K562 (cell line): ENCODE data around the gene ZCCHC3. TPM values are rescaled to one million over a fixed set of nuclear protein-coding genes. Genes with fewer than 3 reads are reported as not detected.

Experiments
- ATAC-seq: fragments of 200-7000 bp; cut with Tn5 transposase; 3 replicates; pipeline ENCODE4 v1.9.1; 2020; ENCODE audit warnings: moderate library complexity
- BruUV-seq: library from RNA; stranded (reverse); fragments of 400-500 nt; replicated peaks from 2 replicates; lab custom pipeline; 2021; lab: Mats Ljungman, UMichigan
- CTCF ChIA-PET: fragments of 300-600 bp; formaldehyde crosslinking; extraction: SDS; loops from one replicate; lab custom pipeline; 2021; ENCODE audit warnings: low intra/inter-chr PET ratio; lab: Yijun Ruan, JAX
- POLR2A ChIA-PET: fragments of 300-600, 350-650 bp; sonication (Branson Sonifier 250); formaldehyde crosslinking; extraction: SDS; loops from one replicate; lab custom pipeline; 2021; ENCODE audit warnings: antibody characterized with exemption, inconsistent platforms; lab: Yijun Ruan, JAX
- DNase-seq, 4 experiments: peaks; one replicate each; pipeline versions ENCODE4 v3.0.0 to v3.0.0-alpha.2; 2011 to 2018; ENCODE audit warnings: low spot score in 3 of 4, mixed read lengths in 3 of 4; ENCODE audit errors: extremely low read depth in 1 of 4
- FAIRE-seq: peaks from 2 replicates; lab custom pipeline; 2011; peaks lifted over from hg19 to GRCh38; lab: Jason Lieb, UNC
- H2AFZ ChIP-seq: 2 replicates; pipeline ENCODE4 v1.6.0; 2011; ENCODE audit warnings: low read depth, low read length, control low read depth, inconsistent platforms
- H3K27ac ChIP-seq: fragments of 200-600 bp; 3 replicates; pipeline ENCODE4 v1.8.0; 2011; ENCODE audit warnings: low read depth, mild to moderate bottlenecking, control low read depth, inconsistent platforms, low read length, moderate library complexity, mixed read lengths; ENCODE audit errors: extremely low read depth
- H3K27me3 ChIP-seq, 2 experiments: fragments of 300-600 bp in 1 of 2; 2 replicates in 1 of 2; 3 replicates in 1 of 2; pipeline versions ENCODE4 v1.6.0 to v1.8.0; 2011; ENCODE audit warnings: inconsistent platforms in 2 of 2, low read length in 2 of 2, mild to moderate bottlenecking in 1 of 2, mixed read lengths in 1 of 2, moderate library complexity in 1 of 2; ENCODE audit not compliant: control insufficient read depth in 2 of 2, insufficient read depth in 2 of 2
- H3K36me3 ChIP-seq: fragments of 300-600 bp; 3 replicates; pipeline ENCODE4 v1.8.0; 2011; ENCODE audit warnings: mild to moderate bottlenecking, low read length, inconsistent platforms; ENCODE audit not compliant: control insufficient read depth, insufficient read depth
- H3K4me1 ChIP-seq, 2 experiments: fragments of 200-600 bp in 1 of 2; replicated peaks in 1 of 2; 2 replicates in 1 of 2; 3 replicates in 1 of 2; pipeline versions ENCODE4 v1.5.1 to v1.8.0; 2011; ENCODE audit warnings: inconsistent platforms in 2 of 2, low read length in 2 of 2, mild to moderate bottlenecking in 1 of 2, mixed read lengths in 1 of 2, moderate library complexity in 1 of 2; ENCODE audit not compliant: control insufficient read depth in 2 of 2, insufficient read depth in 2 of 2
- H3K4me2 ChIP-seq: 2 replicates; pipeline ENCODE4 v1.6.1; 2011; ENCODE audit warnings: low read length, control low read depth, inconsistent platforms, mixed read lengths; ENCODE audit not compliant: insufficient read depth
- H3K4me3 ChIP-seq: fragments of 200-600 bp; sonication (generic), shearing (Covaris generic); 2 replicates; pipeline ENCODE4 v1.5.1; 2016; ENCODE audit warnings: control low read depth, inconsistent platforms
- H3K79me2 ChIP-seq: fragments of 200-600 bp; 3 replicates; pipeline ENCODE4 v1.8.0; 2011; ENCODE audit warnings: low read length, inconsistent platforms; ENCODE audit not compliant: control insufficient read depth, insufficient read depth
- H3K9ac ChIP-seq, 2 experiments: 2 replicates each; pipeline versions ENCODE4 v1.6.0 to v1.6.1; 2011; ENCODE audit warnings: low read depth in 2 of 2, low read length in 2 of 2, control low read depth in 1 of 2, inconsistent platforms in 1 of 2, mild to moderate bottlenecking in 1 of 2, mixed read lengths in 1 of 2; ENCODE audit not compliant: insufficient read depth in 1 of 2
- H3K9me1 ChIP-seq: one replicate; pipeline ENCODE4 v1.6.0; 2011; ENCODE audit warnings: inconsistent platforms, mild to moderate bottlenecking, low read length, moderate library complexity; ENCODE audit not compliant: control insufficient read depth, insufficient read depth
- H3K9me3 ChIP-seq: replicated peaks from 2 replicates; pipeline ENCODE4 v1.5.1; 2011; ENCODE audit warnings: low read depth, low read length, inconsistent platforms; ENCODE audit not compliant: control insufficient read depth, insufficient read depth
- H4K20me1 ChIP-seq: replicated peaks from 2 replicates; pipeline ENCODE4 v1.6.1; 2011; ENCODE audit warnings: low read length, inconsistent platforms, mixed read lengths; ENCODE audit not compliant: control insufficient read depth, insufficient read depth
- ARID1B ChIP-seq: fragments of 450-650 bp; IDR thresholded peaks from 2 replicates; pipeline ENCODE4 v1.6.1; 2016; ENCODE audit warnings: antibody characterized with exemption, mild to moderate bottlenecking, inconsistent platforms
- ESRRA ChIP-seq: fragments of 450-650 bp; IDR thresholded peaks from 2 replicates; pipeline ENCODE4 v1.6.1; 2014; ENCODE audit warnings: low read depth, mild to moderate bottlenecking, moderate library complexity, borderline replicate concordance
- FUS ChIP-seq: fragments of 200-400 bp; formaldehyde crosslinking; optimal IDR thresholded peaks from 2 replicates; pipeline ENCODE3; 2017; ENCODE audit warnings: low read depth, low read length
- HMG20A ChIP-seq: fragments of 450-650 bp; formaldehyde crosslinking; conservative IDR thresholded peaks from 2 replicates; pipeline ENCODE4 v1.4.0; 2020; ENCODE audit warnings: mild to moderate bottlenecking, mixed read lengths
- HNRNPH1 ChIP-seq: fragments of 200-400 bp; formaldehyde crosslinking; optimal IDR thresholded peaks from 2 replicates; pipeline ENCODE3; 2017; ENCODE audit warnings: low read depth, mild to moderate bottlenecking, low read length, moderate library complexity
- HNRNPUL1 ChIP-seq: fragments of 200-400 bp; formaldehyde crosslinking; IDR thresholded peaks from 2 replicates; pipeline ENCODE4 v1.6.1; 2017; ENCODE audit warnings: low read length
- KDM5B ChIP-seq: fragments of 200-600 bp; sonication (generic); IDR thresholded peaks from 2 replicates; pipeline ENCODE4 v1.6.1; 2012; ENCODE audit warnings: low read depth, mild to moderate bottlenecking, moderate library complexity, low read length, control low read depth, inconsistent platforms; ENCODE audit not compliant: insufficient replicate concordance
- MCM7 ChIP-seq, 2 experiments: fragments of 450-650 bp; IDR thresholded peaks; 2 replicates each; pipeline ENCODE4 v1.6.1; 2016 to 2018
- NCOA2 ChIP-seq, 2 experiments: fragments of 450-650 bp; IDR thresholded peaks; 2 replicates each; pipeline ENCODE4 v1.6.1; 2018; ENCODE audit warnings: mild to moderate bottlenecking in 2 of 2, moderate library complexity in 1 of 2; ENCODE audit not compliant: partially characterized antibody in 2 of 2
- NFATC3 ChIP-seq: fragments of 450-650 bp; IDR thresholded peaks from 2 replicates; pipeline ENCODE4 v1.6.1; 2017; ENCODE audit warnings: mild to moderate bottlenecking
- RUNX1 ChIP-seq: sonication (generic); IDR thresholded peaks from 2 replicates; pipeline ENCODE4 v1.6.1; 2016; ENCODE audit warnings: antibody characterized with exemption, low read depth
- SREBF2 ChIP-seq: sonication (generic); formaldehyde crosslinking; IDR thresholded peaks from 2 replicates; pipeline ENCODE4 v1.4.0; 2020; ENCODE audit warnings: mild to moderate bottlenecking, missing genetic modification reagents
- TCF7L2 ChIP-seq: fragments of 150-350 bp; IDR thresholded peaks from 2 replicates; pipeline ENCODE4 v1.6.1; 2016; ENCODE audit warnings: low read depth, mild to moderate bottlenecking, low read length, moderate library complexity
- TGIF2 ChIP-seq: sonication (generic); formaldehyde crosslinking; IDR thresholded peaks from 2 replicates; pipeline ENCODE4 v1.8.1; 2022; ENCODE audit warnings: mild to moderate bottlenecking, missing genetic modification reagents, moderate library complexity
- ZNF133 ChIP-seq: fragments of 250-450 bp; sonication (Bioruptor Pico); IDR thresholded peaks from 2 replicates; pipeline ENCODE4 v1.4.0; 2020; ENCODE audit warnings: mild to moderate bottlenecking
- ZNF274 ChIP-seq: IDR thresholded peaks from 2 replicates; pipeline ENCODE4 v1.6.1; 2011; ENCODE audit warnings: low read depth, mild to moderate bottlenecking, low read length, moderate library complexity, borderline replicate concordance
- WGBS: fragments of 100-300 bp; shearing (Covaris generic); methylation state at CpG from one replicate; pipeline ENCODE4 v1.1.6; 2016; ENCODE audit warnings: low coverage, mixed read lengths; ENCODE audit not compliant: insufficient coverage; ENCODE audit errors: missing lambda C conversion rate; 5-methylcytosine and 5-hydroxymethylcytosine counted together
- in situ Hi-C: fragments of 300-500 bp; cut with MboI; formaldehyde crosslinking; loops from 4 replicates; pipeline ENCODE4 v1.15.0; 2018; ENCODE audit warnings: inconsistent platforms, mixed read lengths
- intact Hi-C: fragments of 100-400 bp; cut with micrococcal nuclease; formaldehyde crosslinking; loops from 2 replicates; pipeline ENCODE4 v1.14.2; 2022
- polyA plus RNA-seq, 8 experiments: library from polyadenylated mRNA; depleted of rRNA in 4 of 8; stranded (reverse) in 5 of 8; unstranded in 3 of 8; fragments of >200 nt; fragmentation: Nextera tagmentation in 2 of 8; fragmentation: Illumina TruSeq in 1 of 8; extraction: Ambion mirVana in 2 of 8; extraction: Trizol in 1 of 8; gene quantifications; 2 replicates each; pipeline versions ENCODE4 v1.2.1 to v1.2.3, GENCODE V29; 2011 to 2014; ENCODE audit warnings: inconsistent platforms in 1 of 8, missing spikeins in 1 of 8
- total RNA-seq, 7 experiments: library from RNA; depleted of rRNA in 6 of 7; stranded (reverse); fragments of >200 nt in 6 of 7; fragmentation: Illumina TruSeq in 2 of 7; extraction: Trizol in 2 of 7; gene quantifications; 2 replicates each; pipeline versions ENCODE4 v1.2.1 to v1.2.3, GENCODE V29; 2011 to 2021; ENCODE audit warnings: low replicate concordance in 1 of 7
- TF ChIP-seq, protein P1 (sequence below): sonication (generic); formaldehyde crosslinking; IDR thresholded peaks from 2 replicates; pipeline ENCODE4 v1.8.1; 2023; ENCODE audit warnings: mild to moderate bottlenecking, missing genetic modification reagents, moderate library complexity
- TF ChIP-seq, protein P2 (sequence below): fragments of 250-450 bp; sonication (Bioruptor Pico); IDR thresholded peaks from 2 replicates; pipeline ENCODE4 v1.5.0; 2020; ENCODE audit warnings: mild to moderate bottlenecking
- TF ChIP-seq, protein P3 (sequence below): sonication (generic); formaldehyde crosslinking; IDR thresholded peaks from 2 replicates; pipeline ENCODE4 v1.8.1; 2023; ENCODE audit warnings: mild to moderate bottlenecking, missing genetic modification reagents

Gene ZCCHC3
- total and polyA plus RNA-seq, 9 of the 15 experiments (the other 6 are each of a cell fraction or from before 2014, with no cell fraction given) = 2.8 to 23.3 (median 16.5) TPM

DNA sequence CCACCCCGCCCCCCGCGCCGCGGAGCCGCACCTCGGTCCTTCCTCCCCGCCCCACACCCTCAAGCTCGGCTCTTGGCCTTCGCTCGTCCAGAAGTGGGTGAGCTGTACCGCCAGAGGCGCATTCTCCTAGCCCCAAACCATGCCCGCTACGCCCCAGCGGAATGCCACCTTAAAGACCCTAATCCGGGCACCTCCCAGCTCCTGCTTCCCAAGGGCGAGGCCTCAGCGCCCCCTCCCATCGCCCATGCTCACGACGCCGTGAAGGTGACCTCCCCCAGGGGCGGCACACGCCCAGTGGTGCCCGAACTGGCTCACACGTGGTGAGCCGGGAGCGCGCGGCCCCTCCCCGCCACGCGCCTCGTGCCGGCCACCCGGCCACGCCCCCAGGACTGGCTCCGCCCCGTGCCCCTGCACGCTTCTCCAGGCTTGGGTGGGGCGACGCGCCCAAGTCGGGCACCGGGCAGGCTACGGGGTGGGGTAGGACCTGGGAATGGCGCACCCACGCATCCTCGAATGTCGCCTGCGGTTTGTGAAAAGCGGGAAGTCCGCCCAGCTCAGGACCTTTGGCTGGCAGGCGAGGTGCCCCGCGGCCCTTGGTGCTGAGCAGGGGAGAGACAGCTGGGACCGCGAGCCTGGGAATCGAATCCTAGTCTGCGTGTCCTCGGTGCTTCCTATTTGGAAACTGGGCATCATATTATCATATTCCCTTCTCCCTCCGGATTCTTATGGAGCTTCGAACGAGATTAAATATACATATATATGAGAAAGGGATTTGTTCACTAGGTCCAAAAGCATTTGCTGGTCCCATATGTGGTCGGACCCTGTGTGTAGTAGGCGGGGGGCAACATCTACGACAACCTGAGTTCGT is 27.0 kb downstream of the ZCCHC3 start:
- FAIRE-seq = peak; percentile 42
- Histone ChIP-seq H3K4me2 (peak overlapping the region; percentile 96), H4K20me1 (peaks cover 6% of the 10 kb centered on the region; the same call in 1 of the 2 replicates), H2AFZ (peak overlapping the region; percentile 93), H3K4me3 (peak overlapping the region; percentile 65), H3K27me3 (no peaks in the 10 kb centered on the region), H3K79me2 (peaks cover 40% of the 10 kb centered on the region), H3K9me3 (no peaks in the 10 kb centered on the region), H3K4me1 (peaks cover 8 to 49% of the 10 kb centered on the region in 2 experiments; a peak in 4 of 5 replicates), H3K36me3 (peaks cover 17% of the 10 kb centered on the region; the same call in 2 of the 3 replicates), H3K9ac (peak overlapping the region; percentile 70 to 91), H3K27ac (peak overlapping the region; percentile 95), H3K9me1 (no peaks in the 10 kb centered on the region)
- in situ Hi-C loops = no loop called here
- peak; percentile 78 to 89 (median 80) for DNase-seq
- ChIA-PET POLR2A (interaction anchor here (0.6 to 0.9 kb wide), 5 partner anchors 9 to 105 kb away, joined by 3 to 5 read pairs (median 3); no protein-coding TSS in a partner anchor), CTCF (interaction anchor here (1.3 kb wide), 1 partner anchor 58 kb away, joined by 3 read pairs; no protein-coding TSS in a partner anchor)
- WGBS = 0% methylated on average over 36 of the region's 69 CpGs
- intact Hi-C loops = loop anchor here (2.0 kb wide), 2 partner anchors 28 to 58 kb away; partner anchors contain the start of gene ZCCHC3
- BruUV-seq = TSS peak; percentile 92
- peak; percentile 74 for ATAC-seq
- TF ChIP-seq, protein P1, sequence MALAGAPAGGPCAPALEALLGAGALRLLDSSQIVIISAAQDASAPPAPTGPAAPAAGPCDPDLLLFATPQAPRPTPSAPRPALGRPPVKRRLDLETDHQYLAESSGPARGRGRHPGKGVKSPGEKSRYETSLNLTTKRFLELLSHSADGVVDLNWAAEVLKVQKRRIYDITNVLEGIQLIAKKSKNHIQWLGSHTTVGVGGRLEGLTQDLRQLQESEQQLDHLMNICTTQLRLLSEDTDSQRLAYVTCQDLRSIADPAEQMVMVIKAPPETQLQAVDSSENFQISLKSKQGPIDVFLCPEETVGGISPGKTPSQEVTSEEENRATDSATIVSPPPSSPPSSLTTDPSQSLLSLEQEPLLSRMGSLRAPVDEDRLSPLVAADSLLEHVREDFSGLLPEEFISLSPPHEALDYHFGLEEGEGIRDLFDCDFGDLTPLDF (CRISPR knock-in tag) = peak; percentile 69; the same call in 1 of the 2 replicates
- TF ChIP-seq ZNF133 (CRISPR knock-in tag) = no peak
- no peak for TF ChIP-seq SREBF2 (CRISPR knock-in tag)
- TF ChIP-seq NCOA2 (IDR thresholded peaks at IDR 0.05; ENCODE audit: partially characterized antibody in 2 of 2) = no peak
- TF ChIP-seq, protein P2, sequence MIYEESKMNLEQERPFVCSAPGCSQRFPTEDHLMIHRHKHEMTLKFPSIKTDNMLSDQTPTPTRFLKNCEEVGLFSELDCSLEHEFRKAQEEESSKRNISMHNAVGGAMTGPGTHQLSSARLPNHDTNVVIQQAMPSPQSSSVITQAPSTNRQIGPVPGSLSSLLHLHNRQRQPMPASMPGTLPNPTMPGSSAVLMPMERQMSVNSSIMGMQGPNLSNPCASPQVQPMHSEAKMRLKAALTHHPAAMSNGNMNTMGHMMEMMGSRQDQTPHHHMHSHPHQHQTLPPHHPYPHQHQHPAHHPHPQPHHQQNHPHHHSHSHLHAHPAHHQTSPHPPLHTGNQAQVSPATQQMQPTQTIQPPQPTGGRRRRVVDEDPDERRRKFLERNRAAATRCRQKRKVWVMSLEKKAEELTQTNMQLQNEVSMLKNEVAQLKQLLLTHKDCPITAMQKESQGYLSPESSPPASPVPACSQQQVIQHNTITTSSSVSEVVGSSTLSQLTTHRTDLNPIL = no peak
- no peak for TF ChIP-seq HMG20A (CRISPR knock-in tag)
- no peak for TF ChIP-seq HNRNPUL1
- peak; percentile 19 for TF ChIP-seq KDM5B
- TF ChIP-seq TGIF2 (CRISPR knock-in tag) = peak; percentile 94; the same call in 1 of the 2 replicates
- TF ChIP-seq ZNF274 = no peak
- peak; percentile 87 for TF ChIP-seq ESRRA
- TF ChIP-seq, protein P3, sequence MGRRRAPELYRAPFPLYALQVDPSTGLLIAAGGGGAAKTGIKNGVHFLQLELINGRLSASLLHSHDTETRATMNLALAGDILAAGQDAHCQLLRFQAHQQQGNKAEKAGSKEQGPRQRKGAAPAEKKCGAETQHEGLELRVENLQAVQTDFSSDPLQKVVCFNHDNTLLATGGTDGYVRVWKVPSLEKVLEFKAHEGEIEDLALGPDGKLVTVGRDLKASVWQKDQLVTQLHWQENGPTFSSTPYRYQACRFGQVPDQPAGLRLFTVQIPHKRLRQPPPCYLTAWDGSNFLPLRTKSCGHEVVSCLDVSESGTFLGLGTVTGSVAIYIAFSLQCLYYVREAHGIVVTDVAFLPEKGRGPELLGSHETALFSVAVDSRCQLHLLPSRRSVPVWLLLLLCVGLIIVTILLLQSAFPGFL (CRISPR knock-in tag) = no peak
- no peak for TF ChIP-seq RUNX1
- TF ChIP-seq NFATC3 = no peak
- no peak for TF ChIP-seq TCF7L2
- TF ChIP-seq HNRNPH1 = no peak
- no peak for TF ChIP-seq FUS
- TF ChIP-seq ARID1B = no peak
- no peak for TF ChIP-seq MCM7 (IDR thresholded peaks at IDR 0.05)
